Mucosa of rectum (tissue), 2 donors: ENCODE measurements around the gene SLC4A7.

ENCODE experiments used
- H3K27ac ChIP-seq, 2 donors: one replicate each; pipeline ENCODE4 v1.7.0; 2013; ENCODE audit warnings: inconsistent platforms in 2 of 2, low read depth in 2 of 2, low read length in 2 of 2
- H3K27me3 ChIP-seq, 2 donors: one replicate each; pipeline ENCODE4 v1.7.0; 2013; ENCODE audit warnings: low read length in 2 of 2; ENCODE audit not compliant: control insufficient read depth in 2 of 2, insufficient read depth in 2 of 2
- H3K36me3 ChIP-seq, 2 donors: one replicate each; pipeline ENCODE4 v1.7.0; 2013; ENCODE audit warnings: low read length in 2 of 2; ENCODE audit not compliant: control insufficient read depth in 2 of 2, insufficient read depth in 2 of 2
- H3K4me1 ChIP-seq, 2 donors: one replicate each; pipeline ENCODE4 v1.7.0; 2013; ENCODE audit warnings: low read length in 2 of 2, mild to moderate bottlenecking in 1 of 2; ENCODE audit not compliant: control insufficient read depth in 2 of 2, insufficient read depth in 2 of 2
- H3K4me3 ChIP-seq, 2 donors: one replicate each; pipeline ENCODE4 v1.7.0; 2013; ENCODE audit warnings: low read length in 2 of 2
- H3K9ac ChIP-seq, 2 donors: one replicate each; pipeline ENCODE4 v1.7.0; 2013; ENCODE audit warnings: low read length in 2 of 2, low read depth in 1 of 2, mild to moderate bottlenecking in 1 of 2
- H3K9me3 ChIP-seq, 2 donors: one replicate each; pipeline ENCODE4 v1.7.0; 2013; ENCODE audit warnings: low read length in 2 of 2; ENCODE audit not compliant: control insufficient read depth in 2 of 2
- donor health status: healthy.
- donor health status: Normal muscosa, but diverticular disease.

Gene SLC4A7

DNA sequence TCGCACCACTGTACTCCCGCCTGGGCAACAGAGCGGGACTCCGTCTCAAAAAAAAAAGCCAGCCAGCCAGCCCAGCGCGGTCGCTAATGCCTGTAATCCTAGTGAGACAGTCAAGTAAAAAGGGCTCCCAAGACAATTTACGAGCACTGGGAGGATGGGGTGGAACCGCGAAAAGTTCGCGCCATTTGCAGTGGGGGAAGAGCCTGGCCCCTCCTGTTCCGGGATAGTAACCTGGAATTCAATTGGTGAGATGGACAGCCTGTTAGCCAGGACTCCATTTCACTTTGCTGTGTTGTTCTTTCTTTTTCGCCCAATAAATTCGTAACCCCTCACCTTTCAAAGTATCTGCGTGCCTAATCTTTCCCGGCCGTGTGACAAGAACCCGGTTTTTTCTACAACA lies 19.5 kb downstream of the SLC4A7 start:
- Histone ChIP-seq H3K36me3 (no peaks in the 10 kb centered on the region), H3K4me1 (peaks cover 0 to 4% of the 10 kb centered on the region in 2 donors), H3K9me3 (no peaks in the 10 kb centered on the region), H3K4me3 (no peak overlapping the region), H3K27ac (no peak overlapping the region), H3K27me3 (no peaks in the 10 kb centered on the region), H3K9ac (no peak overlapping the region)

DNA sequence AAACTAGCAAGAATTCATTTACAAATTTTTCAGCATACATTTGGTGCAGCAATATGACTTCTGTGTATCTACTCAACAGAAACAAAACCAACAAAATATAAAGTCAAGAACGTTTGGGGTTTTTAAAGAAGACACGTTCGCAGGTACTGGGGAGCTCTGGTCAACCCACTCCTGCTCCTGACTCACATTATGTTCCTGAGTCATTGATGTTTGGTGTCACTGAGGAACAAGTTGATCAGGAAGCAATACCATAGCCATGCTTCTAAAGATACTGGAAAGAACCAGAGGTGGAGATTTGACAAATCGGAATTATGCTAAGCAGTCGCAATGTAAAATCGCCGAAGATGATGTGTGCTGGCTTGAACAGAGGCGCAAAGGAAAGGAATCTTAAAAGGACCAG lies 22.0 kb downstream of the SLC4A7 start:
- H3K27me3 ChIP-seq, result no peaks in the 10 kb centered on the region
- H3K4me1 ChIP-seq, result peaks cover 0 to 1% of the 10 kb centered on the region in 2 donors
- no peaks in the 10 kb centered on the region for H3K36me3 ChIP-seq
- H3K9me3 ChIP-seq, result no peaks in the 10 kb centered on the region
- H3K27ac ChIP-seq, result no peak overlapping the region
- H3K9ac ChIP-seq, result no peak overlapping the region
- H3K4me3 ChIP-seq, result no peak overlapping the region

DNA sequence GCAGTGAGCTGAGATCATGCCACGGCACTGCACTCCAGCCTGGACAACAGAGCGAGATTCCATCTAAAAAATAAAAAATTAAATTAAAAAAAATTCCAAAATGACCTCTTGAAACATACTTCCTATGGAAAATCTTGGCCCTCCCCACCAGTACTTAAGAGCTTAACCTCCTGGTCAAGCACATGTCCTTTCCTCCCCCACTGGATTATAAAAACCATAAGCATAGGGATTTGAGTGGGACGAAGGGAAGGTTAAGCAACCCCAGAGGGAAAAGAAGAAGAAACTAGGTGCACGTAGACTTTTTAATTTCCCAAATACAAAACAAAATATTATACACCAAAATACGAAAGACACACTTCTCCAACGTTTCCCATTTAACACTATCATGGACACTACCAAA lies 25.3 kb downstream of the SLC4A7 start:
- Histone ChIP-seq H3K27ac (no peak overlapping the region), H3K4me3 (no peak overlapping the region), H3K9ac (no peak overlapping the region), H3K27me3 (no peaks in the 10 kb centered on the region), H3K36me3 (no peaks in the 10 kb centered on the region), H3K4me1 (no peaks in the 10 kb centered on the region), H3K9me3 (no peaks in the 10 kb centered on the region)

DNA sequence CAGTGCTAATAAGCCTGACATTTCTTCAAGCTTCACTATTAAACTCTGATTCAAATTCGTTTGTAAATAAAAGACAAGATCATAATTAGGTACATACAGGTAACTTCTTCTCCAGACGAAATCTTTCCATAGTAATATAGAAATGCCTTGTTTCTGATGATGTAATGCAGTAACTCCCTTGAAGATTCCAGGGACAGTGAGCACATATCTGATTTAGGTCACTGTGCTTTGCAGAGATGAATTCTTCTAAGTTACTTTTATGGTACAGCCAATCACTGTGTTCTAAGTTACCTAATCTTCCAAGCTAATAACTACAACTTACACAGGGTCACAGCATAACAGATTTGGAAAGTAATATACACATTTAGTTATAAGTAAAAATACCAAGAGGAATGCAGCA lies 27.6 kb downstream of the SLC4A7 start:
- Histone ChIP-seq H3K9ac (no peak overlapping the region), H3K4me3 (no peak overlapping the region), H3K27me3 (no peaks in the 10 kb centered on the region), H3K36me3 (no peaks in the 10 kb centered on the region), H3K9me3 (no peaks in the 10 kb centered on the region), H3K4me1 (no peaks in the 10 kb centered on the region), H3K27ac (no peak overlapping the region)

DNA sequence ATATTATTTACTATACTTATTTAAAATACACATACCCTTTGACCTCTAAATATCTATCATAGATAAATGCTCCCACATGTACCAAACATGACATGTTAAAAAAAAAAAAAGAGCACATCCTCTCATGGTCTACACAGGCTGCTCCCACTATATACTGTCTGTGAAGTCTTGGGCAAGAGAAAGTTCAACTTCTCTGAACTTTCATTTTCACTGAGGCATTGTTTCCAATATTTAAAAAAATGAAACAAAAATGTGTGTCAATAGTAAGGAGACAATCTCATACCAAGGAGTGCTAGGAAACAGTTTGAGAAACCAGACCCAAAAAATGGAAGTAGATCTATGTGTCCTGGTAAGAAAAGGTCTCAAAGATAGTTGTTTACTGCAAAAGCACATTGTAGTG lies 29.3 kb downstream of the SLC4A7 start:
- Histone ChIP-seq H3K9ac (no peak overlapping the region), H3K4me1 (no peaks in the 10 kb centered on the region), H3K36me3 (no peaks in the 10 kb centered on the region), H3K9me3 (no peaks in the 10 kb centered on the region), H3K27me3 (no peaks in the 10 kb centered on the region), H3K27ac (no peak overlapping the region), H3K4me3 (no peak overlapping the region)

DNA sequence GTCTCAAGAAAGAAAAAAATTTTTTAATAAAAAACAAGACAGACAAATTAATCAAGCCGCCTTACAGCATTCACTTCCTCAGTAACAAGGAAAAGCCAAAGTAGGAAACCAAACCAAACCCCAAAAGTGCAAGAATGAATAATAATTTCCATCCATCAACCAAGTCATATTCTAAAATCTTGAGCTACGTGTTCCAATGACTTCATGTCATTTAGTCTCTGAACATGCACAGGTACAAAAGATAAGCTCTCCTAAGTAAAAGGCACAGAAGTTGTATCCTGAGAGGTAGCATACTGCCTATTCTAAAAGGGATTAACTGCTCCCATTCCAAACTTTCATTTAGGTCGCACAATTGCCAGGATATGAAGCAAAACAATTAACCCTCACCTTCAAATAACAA lies 29.7 kb downstream of the SLC4A7 start:
- no peak overlapping the region for H3K4me3 ChIP-seq
- no peaks in the 10 kb centered on the region for H3K4me1 ChIP-seq
- no peaks in the 10 kb centered on the region for H3K36me3 ChIP-seq
- no peaks in the 10 kb centered on the region for H3K9me3 ChIP-seq
- H3K27me3 ChIP-seq, result no peaks in the 10 kb centered on the region
- no peak overlapping the region for H3K27ac ChIP-seq
- H3K9ac ChIP-seq, result no peak overlapping the region

DNA sequence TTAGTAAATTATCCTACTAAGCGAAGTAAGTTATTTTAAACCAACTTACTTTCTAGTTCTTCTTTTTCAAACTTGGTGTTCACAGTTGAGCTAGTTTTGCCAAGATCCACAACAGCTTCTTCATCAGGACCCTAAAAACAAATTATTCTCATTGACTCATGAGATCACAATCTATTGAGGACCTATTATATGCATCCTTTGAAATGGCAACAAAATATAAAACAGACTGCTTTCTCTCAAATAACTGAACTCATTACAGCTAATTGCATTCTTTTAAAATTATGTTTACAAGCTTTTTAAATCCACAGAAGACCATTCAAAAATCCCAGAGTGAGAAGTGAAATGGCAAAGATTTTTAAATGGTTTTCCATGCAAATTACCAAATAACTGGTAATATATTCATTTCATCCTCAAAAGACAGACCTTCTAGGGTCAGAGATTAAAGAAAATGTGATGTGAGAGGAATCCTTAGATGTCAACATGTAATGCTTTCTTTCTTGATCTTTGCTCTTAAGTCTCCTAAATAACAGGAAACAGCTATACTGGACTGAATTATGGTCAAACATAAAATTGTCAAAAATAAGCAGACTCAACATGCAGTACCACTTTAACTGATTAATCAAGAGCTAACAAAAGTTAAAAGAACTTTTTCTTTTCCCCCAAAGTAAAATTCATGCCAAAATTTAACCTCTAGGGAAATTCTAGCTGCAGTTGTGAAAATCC lies 31.7 kb downstream of the SLC4A7 start:
- no peak overlapping the region for H3K27ac ChIP-seq
- no peak overlapping the region for H3K9ac ChIP-seq
- no peak overlapping the region for H3K4me3 ChIP-seq
- H3K9me3 ChIP-seq, result no peaks in the 10 kb centered on the region
- no peaks in the 10 kb centered on the region for H3K36me3 ChIP-seq
- H3K4me1 ChIP-seq, result no peaks in the 10 kb centered on the region
- no peaks in the 10 kb centered on the region for H3K27me3 ChIP-seq

DNA sequence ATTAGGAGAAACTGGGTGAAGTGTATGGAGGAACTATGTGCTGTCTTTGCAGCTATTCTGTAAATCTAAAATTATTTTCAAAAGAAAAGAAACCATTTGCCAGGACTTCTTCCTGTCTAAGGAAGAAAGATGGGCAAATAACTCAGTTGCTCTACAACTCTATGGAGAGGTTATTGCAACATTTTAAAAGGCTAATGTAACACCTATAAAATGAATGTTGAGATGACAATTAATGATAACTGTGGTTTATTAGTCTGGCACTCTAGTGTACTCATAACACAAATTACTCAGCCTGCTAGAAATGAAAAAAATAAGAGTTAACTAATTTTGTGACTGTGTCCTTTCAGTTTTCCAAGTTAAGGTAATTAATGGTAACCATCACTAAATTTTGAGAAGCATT lies 32.3 kb downstream of the SLC4A7 start:
- H3K36me3 ChIP-seq, result no peaks in the 10 kb centered on the region
- H3K4me3 ChIP-seq, result no peak overlapping the region
- no peaks in the 10 kb centered on the region for H3K27me3 ChIP-seq
- no peak overlapping the region for H3K27ac ChIP-seq
- no peak overlapping the region for H3K9ac ChIP-seq
- no peaks in the 10 kb centered on the region for H3K4me1 ChIP-seq
- no peaks in the 10 kb centered on the region for H3K9me3 ChIP-seq

DNA sequence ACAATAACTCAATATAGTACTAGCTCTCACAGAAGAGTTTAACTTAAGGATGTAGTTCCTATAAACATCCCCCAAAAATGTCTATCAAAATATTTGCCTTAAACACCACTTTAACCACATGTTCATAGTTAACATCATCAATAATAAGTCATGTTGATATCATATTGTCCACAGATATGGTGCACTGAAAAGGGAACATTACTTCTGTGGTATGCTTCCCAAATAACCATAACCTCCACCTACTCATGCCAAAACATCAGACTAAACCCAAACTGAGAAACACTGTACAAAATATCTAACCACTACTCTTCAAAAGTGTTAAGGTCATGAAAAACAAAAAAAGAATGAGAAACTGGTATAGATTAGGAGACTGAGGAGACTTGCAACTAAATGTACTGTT lies 32.9 kb downstream of the SLC4A7 start:
- Histone ChIP-seq H3K36me3 (no peaks in the 10 kb centered on the region), H3K27ac (no peak overlapping the region), H3K9ac (no peak overlapping the region), H3K4me1 (no peaks in the 10 kb centered on the region), H3K4me3 (no peak overlapping the region), H3K27me3 (no peaks in the 10 kb centered on the region), H3K9me3 (no peaks in the 10 kb centered on the region)

DNA sequence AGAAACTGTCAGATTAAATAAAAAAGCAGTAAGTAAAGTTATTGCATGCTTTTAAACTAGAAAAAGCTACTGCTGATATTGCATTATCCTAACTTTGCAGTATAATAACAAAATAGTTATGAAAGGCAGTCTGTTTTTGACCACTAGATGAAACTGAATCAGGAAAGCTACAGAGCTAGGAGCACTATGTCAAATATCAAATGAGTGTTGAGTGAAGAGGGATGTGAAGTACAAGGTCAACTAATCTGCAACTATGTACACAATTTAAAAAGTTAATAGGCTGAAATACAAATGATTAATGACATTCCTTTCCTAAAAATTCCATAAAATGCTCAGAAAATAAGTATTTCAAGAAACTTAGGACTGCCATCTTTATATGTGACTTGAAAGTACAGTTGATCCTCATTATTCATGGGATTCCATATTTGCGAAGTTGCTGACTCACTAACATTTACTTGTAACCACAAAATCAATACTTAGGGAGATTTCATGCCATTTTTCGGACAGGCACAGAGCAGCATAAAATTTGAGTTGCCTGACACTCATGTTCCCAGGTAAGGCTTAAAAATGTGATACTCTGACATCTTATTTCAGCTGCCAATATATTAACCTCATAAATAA lies 34.5 kb downstream of the SLC4A7 start:
- Histone ChIP-seq H3K4me3 (no peak overlapping the region), H3K4me1 (no peaks in the 10 kb centered on the region), H3K36me3 (no peaks in the 10 kb centered on the region), H3K9me3 (no peaks in the 10 kb centered on the region), H3K9ac (no peak overlapping the region), H3K27me3 (no peaks in the 10 kb centered on the region), H3K27ac (no peak overlapping the region)
